ENCODE data around the gene STK38.

The STK38 gene

GRCh38 chr6:36539814-36540568 is 7.3 kb downstream of the STK38 start:
- no peak for TF ChIP-seq CTCF (IDR thresholded peaks at IDR 0.05; ENCODE audit: insufficient read depth, low read depth, low read length, missing control alignments)
- DNase-seq (ENCODE audit: low read depth): no peak

GRCh38 chr6:36536873-36537547 is 10.3 kb downstream of the STK38 start:
- no peak for TF ChIP-seq CTCF (IDR thresholded peaks at IDR 0.05; ENCODE audit: insufficient read depth, low read depth, low read length, missing control alignments)
- H3K4me3 ChIP-seq (ENCODE audit: low read depth, low read length): no peak overlapping the region
- DNase-seq (ENCODE audit: low read depth): no peak

More at GRCh38 chr6:36539814-36540568, 7.3 kb downstream of the STK38 start:
- H3K4me3 ChIP-seq (ENCODE audit: low read depth, low read length): no peak overlapping the region

- no peak for TF ChIP-seq CTCF (IDR thresholded peaks at IDR 0.05; ENCODE audit: insufficient read depth, low read depth, low read length, missing control alignments)
- DNase-seq (ENCODE audit: low read depth): no peak
Observed at GRCh38 chr6:36533321-36533720, 14.0 kb downstream of the STK38 start.

GRCh38 chr6:36526066-36526465 is 21.2 kb downstream of the STK38 start:
- no peak for DNase-seq (ENCODE audit: low read depth)
- TF ChIP-seq CTCF (IDR thresholded peaks at IDR 0.05; ENCODE audit: insufficient read depth, low read depth, low read length, missing control alignments): no peak
- no peak overlapping the region for H3K4me3 ChIP-seq (ENCODE audit: low read depth, low read length)

More at GRCh38 chr6:36533321-36533720, 14.0 kb downstream of the STK38 start:
- no peak overlapping the region for H3K4me3 ChIP-seq (ENCODE audit: low read depth, low read length)

DNA sequence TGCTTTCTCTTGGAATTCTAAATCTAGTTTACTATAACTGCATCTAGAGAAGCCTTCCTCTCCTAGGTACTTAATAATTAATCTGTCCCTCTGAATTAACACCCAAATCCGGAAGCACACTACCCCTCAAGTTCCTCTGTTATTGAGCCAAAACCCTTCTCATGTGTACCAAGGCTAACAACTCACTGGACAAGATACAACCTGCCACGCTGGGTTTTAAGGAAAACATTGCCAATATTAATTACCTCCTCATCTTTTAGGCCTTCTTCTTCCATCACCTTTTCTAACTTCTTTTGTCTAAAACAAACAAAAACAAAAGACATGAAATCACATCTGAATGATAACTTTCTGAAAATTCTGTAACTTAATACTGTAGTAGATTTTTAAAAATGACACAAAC is 21.9 kb downstream of the STK38 start:
- DNase-seq (ENCODE audit: low read depth): no peak
- no peak for TF ChIP-seq CTCF (IDR thresholded peaks at IDR 0.05; ENCODE audit: insufficient read depth, low read depth, low read length, missing control alignments)
- H3K4me3 ChIP-seq (ENCODE audit: low read depth, low read length): no peak overlapping the region

GRCh38 chr6:36524871-36525270 is 22.4 kb downstream of the STK38 start:
- no peak for TF ChIP-seq CTCF (IDR thresholded peaks at IDR 0.05; ENCODE audit: insufficient read depth, low read depth, low read length, missing control alignments)
- H3K4me3 ChIP-seq (ENCODE audit: low read depth, low read length): no peak overlapping the region
- no peak for DNase-seq (ENCODE audit: low read depth)
